ENCODE results near the gene LYRM4. TPM values are rescaled to one million over a fixed set of nuclear protein-coding genes. Genes with fewer than 3 reads are reported as not detected.
A peak's percentile ranks its signal among the peaks of the same experiment; 100 is the strongest.

LYRM4 gene
- total and polyA plus RNA-seq, 9 of the 15 experiments (the other 6 are each of a cell fraction or from before 2014, with no cell fraction given): 24.2 to 69.4 (median 41.8) TPM

- TF ChIP-seq CHAMP1 (IDR thresholded peaks at IDR 0.05): no peak
Measured at GRCh38 chr6:5090603-5091002, 170.1 kb downstream of the LYRM4 start (continued).

GRCh38 chr6:5089481-5090438 is 171.0 kb downstream of the LYRM4 start:
- Histone ChIP-seq H3K4me3 (no peak overlapping the region), H3K9me1 (ENCODE audit: control insufficient read depth, insufficient read depth, low read length) (no peaks in the 10 kb centered on the region), H3K9me3 (replicated peaks; ENCODE audit: control insufficient read depth, insufficient read depth, low read depth, low read length) (no peaks in the 10 kb centered on the region), H3K9ac (ENCODE audit: insufficient read depth in 1 of 2, low read depth in 2 of 2, low read length in 2 of 2) (no peak overlapping the region), H3K27ac (ENCODE audit: extremely low read depth, low read depth, low read length) (no peak overlapping the region), H4K20me1 (replicated peaks; ENCODE audit: control insufficient read depth, insufficient read depth, low read length) (no peaks in the 10 kb centered on the region), H3K36me3 (ENCODE audit: control insufficient read depth, insufficient read depth, low read length) (no peaks in the 10 kb centered on the region), H3K27me3 (ENCODE audit: control insufficient read depth in 2 of 2, insufficient read depth in 2 of 2, low read length in 2 of 2) (peaks cover 15 to 19% of the 10 kb centered on the region in 2 experiments), H3K4me1 (replicated peaks in 1 of 2; ENCODE audit: control insufficient read depth in 2 of 2, insufficient read depth in 2 of 2, low read length in 2 of 2) (peaks cover 3 to 15% of the 10 kb centered on the region in 2 experiments; a peak in 4 of 5 replicates), H3K79me2 (ENCODE audit: control insufficient read depth, insufficient read depth, low read length) (no peaks in the 10 kb centered on the region), H2AFZ (ENCODE audit: low read depth, low read length) (no peak overlapping the region), H3K4me2 (ENCODE audit: insufficient read depth, low read length) (no peak overlapping the region)
- TF ChIP-seq FOXK2 (conservative IDR thresholded peaks at IDR 0.05 in 1 of 2, IDR thresholded peaks at IDR 0.05 in 1 of 2; ENCODE audit: low read depth in 2 of 2) (no peak), PKNOX1 (IDR thresholded peaks at IDR 0.05) (no peak), STAT5A (IDR thresholded peaks at IDR 0.05; ENCODE audit: borderline replicate concordance, low read length) (no peak), KLF6 (CRISPR knock-in tag; IDR thresholded peaks at IDR 0.05; ENCODE audit: borderline replicate concordance) (no peak), HMG20A (CRISPR knock-in tag; conservative IDR thresholded peaks at IDR 0.05) (no peak), ZNF518B (CRISPR knock-in tag; IDR thresholded peaks at IDR 0.05) (no peak), ZNF175 (CRISPR knock-in tag; IDR thresholded peaks at IDR 0.05; ENCODE audit: low read depth) (no peak), CREB3 (tag; conservative IDR thresholded peaks at IDR 0.05; ENCODE audit: low read depth) (no peak), ZC3H11A (IDR thresholded peaks at IDR 0.05; ENCODE audit: low read depth, low read length) (no peak)
- in situ Hi-C loops (cut with MboI) (no loop called here), intact Hi-C loops (cut with micrococcal nuclease) (no loop called here)
- ATAC-seq: no peak
- ChIA-PET POLR2A (interaction anchor here (0.7 kb wide), 2 partner anchors 18 to 342 kb away, joined by 3 read pairs; no protein-coding TSS in a partner anchor), CTCF (ENCODE audit: low intra/inter-chr PET ratio) (no interaction called here)
- no peak for DNase-seq (ENCODE audit: extremely low read depth in 1 of 4, low spot score in 3 of 4)
- no TSS peak for BruUV-seq (replicated peaks)
- FAIRE-seq: peak; percentile 61
- WGBS (ENCODE audit: insufficient coverage, low coverage, missing lambda C conversion rate): 23% methylated on average over 5 of the region's 5 CpGs

Measured in K562 (cell line).